GM20000 (cell line): ENCODE measurements around the gene KERA.

Source experiments
- DNase-seq: peaks from one replicate; pipeline ENCODE4 v3.0.0; 2012; ENCODE audit warnings: low spot score
- TF ChIP-seq, protein P1 (sequence below): IDR thresholded peaks from 2 replicates; pipeline ENCODE4 v1.5.1; 2012; ENCODE audit warnings: mild to moderate bottlenecking, control low read depth; ENCODE audit errors: extremely low read depth, missing control alignments

Gene KERA

GRCh38 chr12:91073426-91073825 lies 15.6 kb upstream of the KERA start:
- no peak for DNase-seq

DNA sequence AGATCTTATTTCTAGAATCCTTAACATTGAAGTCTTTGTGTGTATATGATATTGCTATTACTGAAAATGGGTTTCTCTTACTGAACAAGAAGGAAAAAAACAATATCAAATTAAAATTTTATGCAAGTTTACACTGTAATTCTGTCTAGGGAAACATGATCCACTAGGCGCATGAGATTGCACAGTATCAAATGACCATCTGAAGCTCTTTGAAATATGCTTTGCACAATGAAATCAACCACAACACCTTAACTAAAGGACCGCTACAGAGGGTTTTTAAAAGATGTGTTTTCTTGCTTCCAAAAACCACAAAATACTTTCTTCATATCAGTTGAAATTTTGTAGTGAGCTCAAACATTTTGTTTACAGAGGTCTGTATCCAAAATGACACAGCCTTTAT lies 15.1 kb upstream of the KERA start:
- DNase-seq: no peak
- TF ChIP-seq, protein P1, sequence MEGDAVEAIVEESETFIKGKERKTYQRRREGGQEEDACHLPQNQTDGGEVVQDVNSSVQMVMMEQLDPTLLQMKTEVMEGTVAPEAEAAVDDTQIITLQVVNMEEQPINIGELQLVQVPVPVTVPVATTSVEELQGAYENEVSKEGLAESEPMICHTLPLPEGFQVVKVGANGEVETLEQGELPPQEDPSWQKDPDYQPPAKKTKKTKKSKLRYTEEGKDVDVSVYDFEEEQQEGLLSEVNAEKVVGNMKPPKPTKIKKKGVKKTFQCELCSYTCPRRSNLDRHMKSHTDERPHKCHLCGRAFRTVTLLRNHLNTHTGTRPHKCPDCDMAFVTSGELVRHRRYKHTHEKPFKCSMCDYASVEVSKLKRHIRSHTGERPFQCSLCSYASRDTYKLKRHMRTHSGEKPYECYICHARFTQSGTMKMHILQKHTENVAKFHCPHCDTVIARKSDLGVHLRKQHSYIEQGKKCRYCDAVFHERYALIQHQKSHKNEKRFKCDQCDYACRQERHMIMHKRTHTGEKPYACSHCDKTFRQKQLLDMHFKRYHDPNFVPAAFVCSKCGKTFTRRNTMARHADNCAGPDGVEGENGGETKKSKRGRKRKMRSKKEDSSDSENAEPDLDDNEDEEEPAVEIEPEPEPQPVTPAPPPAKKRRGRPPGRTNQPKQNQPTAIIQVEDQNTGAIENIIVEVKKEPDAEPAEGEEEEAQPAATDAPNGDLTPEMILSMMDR: no peak

More at GRCh38 chr12:91073426-91073825, 15.6 kb upstream of the KERA start:
- TF ChIP-seq, protein P1: no peak

GRCh38 chr12:91070936-91071335 lies 13.1 kb upstream of the KERA start:
- TF ChIP-seq, protein P1: no peak
- no peak for DNase-seq

GRCh38 chr12:91065396-91065795 lies 7.6 kb upstream of the KERA start:
- TF ChIP-seq, protein P1: no peak
- DNase-seq: no peak

DNA sequence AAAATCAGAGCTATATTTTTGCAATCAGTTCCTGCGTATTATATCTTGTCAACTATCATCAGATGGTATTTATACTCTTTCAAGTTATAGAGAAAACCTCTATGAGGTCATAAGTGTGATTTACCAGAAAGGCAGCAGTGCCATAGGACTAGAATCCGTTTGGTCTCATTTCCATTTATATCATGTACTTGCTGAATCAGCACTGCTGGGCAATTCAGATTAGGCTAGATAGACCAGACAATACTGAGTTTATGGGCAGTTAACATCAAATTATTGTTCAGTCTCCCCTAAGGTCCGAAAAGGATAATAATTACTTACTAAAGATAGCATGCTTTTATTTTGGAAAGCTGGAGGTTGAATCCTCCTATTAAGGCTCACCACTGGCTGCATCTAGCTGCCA lies 6.8 kb upstream of the KERA start:
- DNase-seq: no peak
- TF ChIP-seq, protein P1: no peak

DNA sequence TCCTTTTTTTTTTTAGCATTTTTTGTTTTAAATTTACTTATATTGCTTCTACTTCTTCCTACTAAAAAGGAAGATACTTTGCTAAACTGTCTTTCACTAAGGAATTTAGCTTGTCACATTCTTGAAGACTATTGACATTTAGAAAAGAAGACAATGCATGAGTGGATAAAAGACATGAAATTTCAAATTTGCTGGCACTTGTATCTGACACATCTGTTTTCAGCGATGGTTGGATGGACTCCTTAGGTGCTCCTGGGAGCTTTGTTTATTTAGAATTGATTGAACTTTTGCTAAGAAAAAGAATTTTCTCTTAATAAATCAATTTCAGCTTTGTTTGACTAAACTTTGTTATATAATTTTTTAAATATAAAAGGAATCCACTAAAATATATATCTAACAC lies 3.3 kb upstream of the KERA start:
- TF ChIP-seq, protein P1: no peak
- DNase-seq: no peak

DNA sequence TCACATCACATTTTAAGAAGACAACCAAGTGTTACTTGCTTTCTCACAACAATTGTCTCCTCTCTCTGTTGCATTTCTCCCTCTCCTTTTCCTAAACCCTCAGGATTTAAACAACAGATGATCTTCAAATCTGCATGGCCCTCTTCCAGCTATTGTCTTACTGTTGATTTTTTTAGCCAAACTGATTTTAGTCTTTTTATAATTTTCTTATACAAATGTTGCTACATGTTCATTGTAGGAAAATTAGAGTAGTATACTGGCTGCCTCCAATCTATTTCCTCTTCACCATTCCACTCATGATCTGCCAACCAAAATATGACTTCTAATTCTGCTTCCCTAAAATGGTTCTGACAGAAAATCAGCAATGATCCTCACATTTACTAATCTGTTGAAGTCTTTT lies 1.4 kb upstream of the KERA start:
- TF ChIP-seq, protein P1: no peak
- no peak for DNase-seq
